AG09319 (cell line): ENCODE results near the gene CCT2.

Experiments used
- DNase-seq: peaks from one replicate; pipeline ENCODE4 v3.0.0-alpha.2; 2010; ENCODE audit warnings: low read depth; ENCODE audit errors: extremely low read depth
- CTCF ChIP-seq: IDR thresholded peaks from 2 replicates; pipeline ENCODE4 v1.5.1; 2011; ENCODE audit warnings: low read depth, mild to moderate bottlenecking, inconsistent platforms, low read length, moderate library complexity

The CCT2 gene

DNA sequence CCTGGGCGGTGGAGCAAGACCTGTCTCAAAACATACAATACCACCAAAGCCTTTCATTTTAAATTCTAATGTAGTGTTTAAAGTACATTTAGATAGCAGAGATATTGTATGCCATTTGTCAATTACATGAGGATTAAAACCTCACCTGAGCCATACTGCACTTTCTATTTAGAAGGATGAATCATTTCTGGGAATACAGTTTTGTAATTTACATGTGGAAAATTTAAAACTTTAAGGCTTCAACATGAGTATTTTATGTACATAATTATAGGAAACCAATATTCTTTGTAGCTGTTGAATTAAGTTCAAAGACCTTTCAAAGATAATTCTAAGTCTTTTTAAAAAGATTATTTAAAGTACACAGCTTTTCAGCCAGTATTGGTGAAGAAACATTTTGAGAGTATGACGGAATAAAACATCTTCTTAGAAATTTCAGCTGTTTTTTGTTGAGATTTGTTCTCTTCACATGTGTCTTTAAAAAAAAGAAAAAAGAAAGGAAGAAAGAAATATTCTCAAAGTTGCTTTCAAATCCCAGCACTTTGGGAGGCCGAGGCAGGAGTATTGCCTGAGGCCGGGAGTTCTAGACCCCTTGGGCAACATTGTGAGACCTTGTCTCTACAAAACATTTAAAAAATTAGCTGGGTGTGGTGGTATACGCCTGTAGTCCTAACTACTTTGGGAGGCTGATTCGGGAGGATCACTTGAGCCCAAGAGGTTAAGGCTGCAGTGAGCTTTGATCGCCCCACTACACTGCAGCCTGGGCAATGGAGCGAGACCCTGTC, 34.5 kb upstream of the CCT2 start:
- TF ChIP-seq CTCF, result no peak
- DNase-seq, result no peak

- no peak for TF ChIP-seq CTCF
- DNase-seq, result peak; percentile 8
Observed at GRCh38 chr12:69553628-69554248, 31.5 kb upstream of the CCT2 start.

DNA sequence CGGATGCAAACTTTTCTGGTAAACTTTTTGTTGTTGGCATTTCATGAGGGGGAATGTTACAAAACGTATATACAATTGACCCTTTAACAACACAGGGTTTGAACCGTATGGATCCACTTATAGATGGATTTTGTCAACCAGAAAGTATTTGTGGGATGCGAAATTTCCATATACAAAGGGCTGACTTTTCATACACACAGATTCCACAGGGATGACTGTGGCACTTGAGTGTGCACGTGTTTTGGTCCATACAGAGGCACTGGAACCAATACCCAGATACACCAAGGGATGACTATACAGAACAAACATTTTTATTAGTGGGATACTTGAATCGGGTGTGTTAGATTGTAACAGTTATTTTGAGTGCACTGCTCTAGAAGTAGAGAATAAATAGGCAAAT, 29.8 kb upstream of the CCT2 start:
- peak; percentile 53 for DNase-seq
- TF ChIP-seq CTCF, result no peak

DNA sequence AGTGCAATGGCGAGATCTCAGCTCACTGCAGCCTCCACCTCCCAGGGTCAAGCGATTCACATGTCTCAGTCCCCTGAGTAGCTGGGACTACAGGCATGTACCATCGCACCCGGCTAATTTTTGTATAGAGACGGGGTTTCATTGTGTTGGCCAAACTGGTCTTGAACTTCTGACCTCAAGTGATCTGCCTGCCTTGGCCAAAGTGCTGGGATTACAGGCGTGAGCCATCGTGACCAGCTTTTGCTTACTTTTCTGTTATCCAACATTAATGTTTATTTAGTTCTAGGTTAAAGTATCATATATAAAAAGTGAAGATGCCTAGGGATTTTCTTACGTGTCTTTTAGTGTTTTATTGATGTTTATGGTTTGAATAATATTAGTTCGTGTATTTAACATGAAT, 28.9 kb upstream of the CCT2 start:
- TF ChIP-seq CTCF, result no peak
- no peak for DNase-seq

DNA sequence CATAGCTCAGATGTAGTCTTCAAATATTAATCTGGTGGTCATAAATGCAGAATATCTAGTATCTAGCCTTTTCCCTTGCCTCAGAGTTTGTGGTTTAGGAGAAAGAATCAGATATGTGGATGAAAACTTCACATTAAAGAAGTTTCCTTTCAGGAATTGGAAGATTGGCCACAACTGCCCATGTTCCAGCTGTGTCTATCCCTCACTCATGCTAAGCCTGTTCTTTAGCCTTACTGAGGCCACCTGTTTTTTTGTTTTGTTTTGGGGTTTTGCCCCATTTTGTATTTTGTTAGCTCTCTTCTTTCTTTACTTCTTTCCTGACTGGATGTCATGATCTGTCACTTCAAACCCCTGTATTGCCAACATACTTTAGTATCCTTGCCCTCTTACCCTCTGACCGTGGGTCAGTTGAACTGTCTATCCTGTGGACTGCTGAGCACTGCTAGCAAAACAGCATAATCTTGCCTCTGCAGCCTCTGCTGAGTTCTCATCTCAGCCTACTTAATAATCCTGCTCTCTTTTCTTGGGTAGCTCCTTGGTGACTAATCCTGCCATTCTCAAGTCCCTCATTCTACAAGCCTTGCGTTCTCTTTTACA, 22.0 kb upstream of the CCT2 start:
- TF ChIP-seq CTCF, result no peak
- no peak for DNase-seq

DNA sequence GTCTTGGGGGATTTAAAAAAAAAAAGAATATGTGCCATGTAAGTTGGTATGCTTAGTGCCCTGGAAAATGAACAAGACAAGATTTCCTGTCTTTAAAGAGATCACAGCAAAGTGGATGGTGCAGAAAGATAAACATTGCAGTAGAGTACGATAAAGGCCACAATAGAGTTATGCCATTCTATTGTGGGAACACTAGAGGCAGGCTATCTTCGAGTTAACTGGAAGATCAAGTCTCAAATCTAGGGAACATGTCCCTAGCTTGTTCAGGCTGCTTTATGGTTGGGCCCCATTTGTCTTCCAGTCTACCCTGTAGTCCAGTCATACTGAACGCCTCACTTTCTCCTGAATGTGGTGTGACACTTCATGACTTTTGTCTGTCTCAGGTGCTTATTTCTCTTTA, 18.7 kb upstream of the CCT2 start:
- no peak for TF ChIP-seq CTCF

DNA sequence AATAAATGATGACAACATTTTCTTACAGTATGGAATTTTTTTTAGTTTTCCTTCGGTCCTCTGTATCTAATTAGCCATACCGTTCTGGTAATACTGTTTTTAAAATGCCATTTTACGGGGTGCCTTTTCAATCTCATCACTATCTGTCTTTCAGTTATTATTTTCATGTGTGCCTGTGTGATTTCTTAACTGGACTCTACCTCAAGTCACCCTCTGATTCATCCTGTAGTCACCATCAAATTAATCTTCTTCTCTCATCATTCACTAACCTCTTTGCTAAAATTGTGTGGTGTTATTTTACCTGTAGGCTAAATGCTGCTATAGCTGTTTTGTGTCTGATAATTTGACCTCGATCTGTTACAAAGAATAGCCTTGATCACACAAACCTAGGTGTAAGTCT, 16.0 kb upstream of the CCT2 start:
- no peak for DNase-seq

More for the DNA sequence above, 18.7 kb upstream of the CCT2 start:
- no peak for DNase-seq

More for the DNA sequence above, 16.0 kb upstream of the CCT2 start:
- TF ChIP-seq CTCF, result no peak
